HepG2 (cell line): ENCODE data around the gene ZNF17. TPM values are rescaled to one million over a fixed set of nuclear protein-coding genes. Genes with fewer than 3 reads are reported as not detected.

Source experiments
- AHR ChIP-seq: IDR thresholded peaks from 2 replicates; pipeline ENCODE4 v1.6.1; 2018; ENCODE audit warnings: missing genetic modification reagents, missing compliant biosample characterization
- BHLHE40 ChIP-seq: IDR thresholded peaks from 2 replicates; pipeline ENCODE4 v1.6.1; 2011; ENCODE audit warnings: low read length, improper control_type of control experiment
- BORCS8-MEF2B ChIP-seq: sonication (generic); formaldehyde crosslinking; IDR thresholded peaks from 2 replicates; pipeline ENCODE4 v1.8.0; 2022; ENCODE audit warnings: mild to moderate bottlenecking, missing genetic modification reagents
- CREB1 ChIP-seq, 2 experiments: fragments of 450-650 bp in 1 of 2; IDR thresholded peaks; 2 replicates each; pipeline ENCODE4 v1.6.1; 2016 to 2017; ENCODE audit warnings: control low read depth in 1 of 2, mild to moderate bottlenecking in 1 of 2, missing compliant biosample characterization in 1 of 2, missing genetic modification characterization in 1 of 2
- HNRNPLL ChIP-seq: fragments of 200-400 bp; formaldehyde crosslinking; IDR thresholded peaks from 2 replicates; pipeline ENCODE4 v1.6.1; 2017; ENCODE audit warnings: mild to moderate bottlenecking, low read depth, low read length; ENCODE audit not compliant: poor library complexity, severe bottlenecking
- KDM1A ChIP-seq: IDR thresholded peaks from 2 replicates; pipeline ENCODE4 v1.6.1; 2016; ENCODE audit warnings: missing compliant biosample characterization
- NFKBIZ ChIP-seq: IDR thresholded peaks from 2 replicates; pipeline ENCODE4 v1.6.1; 2018; ENCODE audit warnings: missing genetic modification reagents, missing compliant biosample characterization
- TRIM24 ChIP-seq: sonication (generic); formaldehyde crosslinking; IDR thresholded peaks from 2 replicates; pipeline ENCODE4 v1.8.0; 2022; ENCODE audit warnings: mild to moderate bottlenecking, missing genetic modification reagents
- ZNF468 ChIP-seq: sonication (generic); formaldehyde crosslinking; IDR thresholded peaks from 2 replicates; pipeline ENCODE4 v1.8.0; 2022; ENCODE audit warnings: mild to moderate bottlenecking, moderate library complexity, missing genetic modification reagents
- ZNF782 ChIP-seq: sonication (generic); formaldehyde crosslinking; IDR thresholded peaks from 2 replicates; pipeline ENCODE4 v1.4.0; 2020; ENCODE audit warnings: missing genetic modification reagents, mild to moderate bottlenecking, borderline replicate concordance
- polyA plus RNA-seq, 8 experiments: library from polyadenylated mRNA; depleted of rRNA in 3 of 8; stranded (reverse) in 7 of 8; unstranded in 1 of 8; fragments of >200 nt; fragmentation: Illumina TruSeq in 4 of 8; extraction: Trizol in 4 of 8; gene quantifications; 2 replicates each; pipeline versions ENCODE4 v1.2.1 to v1.2.3, GENCODE V29; 2011 to 2016; ENCODE audit warnings: low read depth in 4 of 8, missing spikeins in 1 of 8, mixed read lengths in 1 of 8; ENCODE audit not compliant: insufficient read depth in 1 of 8
- total RNA-seq, 5 experiments: library from RNA; depleted of rRNA; stranded (reverse); fragments of >200 nt; fragmentation: Illumina TruSeq; extraction: Trizol; gene quantifications; 2 replicates each; pipeline ENCODE4 v1.2.3, GENCODE V29; 2016; ENCODE audit warnings: low read depth in 1 of 5
- TF ChIP-seq, protein P1 (sequence below): sonication (generic); formaldehyde crosslinking; IDR thresholded peaks from 2 replicates; pipeline ENCODE4 v1.8.0; 2022; ENCODE audit warnings: mild to moderate bottlenecking, missing genetic modification reagents
- TF ChIP-seq, protein P2 (sequence below): sonication (generic); formaldehyde crosslinking; IDR thresholded peaks from 2 replicates; pipeline ENCODE4 v1.5.0; 2020; ENCODE audit warnings: missing genetic modification reagents, mild to moderate bottlenecking, borderline replicate concordance
- TF ChIP-seq, protein P3 (sequence below): sonication (generic); formaldehyde crosslinking; IDR thresholded peaks from 2 replicates; pipeline ENCODE4 v1.5.0; 2020; ENCODE audit warnings: mild to moderate bottlenecking, missing genetic modification reagents, moderate library complexity
- TF ChIP-seq, protein P4 (sequence below): sonication (generic); formaldehyde crosslinking; IDR thresholded peaks from 2 replicates; pipeline ENCODE4; 2020; ENCODE audit warnings: missing genetic modification reagents, mild to moderate bottlenecking, borderline replicate concordance

Gene ZNF17
- total and polyA plus RNA-seq, 2 of the 13 experiments (the other 11 are each of a cell fraction or from before 2014, with no cell fraction given): 3.7 to 10.1 TPM

DNA sequence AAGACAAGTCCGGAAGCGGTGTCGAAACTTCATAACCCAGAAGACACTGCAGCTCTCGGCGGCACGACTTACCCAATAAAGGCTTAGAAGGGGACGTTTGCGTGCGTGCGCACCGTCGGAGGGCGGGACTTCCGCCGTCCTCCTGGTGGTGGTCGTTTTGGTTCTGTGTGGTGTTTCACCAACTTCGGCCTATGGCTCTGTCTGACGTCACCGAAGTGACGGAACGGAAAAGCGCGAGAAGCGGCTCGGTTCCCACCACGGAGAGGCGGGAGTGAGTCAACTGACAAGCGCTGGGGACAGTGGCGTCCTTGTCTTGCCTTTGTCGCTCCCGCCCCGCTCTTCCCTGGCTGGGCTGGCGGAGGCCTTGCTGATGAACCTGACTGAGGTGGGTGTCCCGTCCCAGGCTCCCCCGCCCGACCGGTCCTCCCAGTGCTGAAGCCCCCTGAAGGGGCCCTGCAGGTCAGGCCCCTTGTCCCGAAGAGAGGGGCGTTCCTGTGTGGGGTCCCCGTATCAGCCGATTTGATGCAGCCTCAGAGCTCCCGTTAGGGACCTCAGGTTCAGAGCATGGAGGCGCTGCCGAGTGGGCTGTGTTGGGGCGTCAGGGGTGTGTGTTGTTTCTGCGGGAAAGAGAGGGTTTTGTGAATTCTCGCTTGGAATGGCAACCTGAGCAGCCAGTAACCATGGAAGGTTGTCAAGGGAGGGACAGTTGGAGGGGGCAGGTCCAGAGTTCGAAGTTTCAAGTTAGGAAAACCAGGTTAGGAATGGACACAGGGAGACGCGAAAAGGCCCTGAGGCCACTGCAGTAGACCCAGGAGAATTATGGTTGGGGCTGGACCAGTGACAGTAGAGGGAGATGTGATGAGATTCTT is 21.0 kb upstream of the ZNF17 start, which contains the start of gene ZNF548 (continued):
- TF ChIP-seq, protein P1, sequence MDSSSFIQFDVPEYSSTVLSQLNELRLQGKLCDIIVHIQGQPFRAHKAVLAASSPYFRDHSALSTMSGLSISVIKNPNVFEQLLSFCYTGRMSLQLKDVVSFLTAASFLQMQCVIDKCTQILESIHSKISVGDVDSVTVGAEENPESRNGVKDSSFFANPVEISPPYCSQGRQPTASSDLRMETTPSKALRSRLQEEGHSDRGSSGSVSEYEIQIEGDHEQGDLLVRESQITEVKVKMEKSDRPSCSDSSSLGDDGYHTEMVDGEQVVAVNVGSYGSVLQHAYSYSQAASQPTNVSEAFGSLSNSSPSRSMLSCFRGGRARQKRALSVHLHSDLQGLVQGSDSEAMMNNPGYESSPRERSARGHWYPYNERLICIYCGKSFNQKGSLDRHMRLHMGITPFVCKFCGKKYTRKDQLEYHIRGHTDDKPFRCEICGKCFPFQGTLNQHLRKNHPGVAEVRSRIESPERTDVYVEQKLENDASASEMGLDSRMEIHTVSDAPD (CRISPR knock-in tag): peak; percentile 99
- TF ChIP-seq HNRNPLL (peak; percentile 68), KDM1A (CRISPR knock-in tag) (peak; percentile 81), ZNF782 (0 out of 2 replicates have a peak, but pooled peaks have one; percentile 45), BHLHE40 (0 out of 2 replicates have a peak, but pooled peaks have one; percentile 7), ZNF468 (CRISPR knock-in tag) (no peak), AHR (CRISPR knock-in tag) (0 out of 2 replicates have a peak, but pooled peaks have one; percentile 31), CREB1 (IDR thresholded peaks at IDR 0.05) (peak; percentile 99), CREB1 (CRISPR knock-in tag; IDR thresholded peaks at IDR 0.05) (peak; percentile 97), BORCS8-MEF2B (0 out of 2 replicates have a peak, but pooled peaks have one; percentile 52), NFKBIZ (CRISPR knock-in tag) (no peak; the same call in 1 of the 2 replicates), TRIM24 (CRISPR knock-in tag) (no peak)
- TF ChIP-seq, protein P2, sequence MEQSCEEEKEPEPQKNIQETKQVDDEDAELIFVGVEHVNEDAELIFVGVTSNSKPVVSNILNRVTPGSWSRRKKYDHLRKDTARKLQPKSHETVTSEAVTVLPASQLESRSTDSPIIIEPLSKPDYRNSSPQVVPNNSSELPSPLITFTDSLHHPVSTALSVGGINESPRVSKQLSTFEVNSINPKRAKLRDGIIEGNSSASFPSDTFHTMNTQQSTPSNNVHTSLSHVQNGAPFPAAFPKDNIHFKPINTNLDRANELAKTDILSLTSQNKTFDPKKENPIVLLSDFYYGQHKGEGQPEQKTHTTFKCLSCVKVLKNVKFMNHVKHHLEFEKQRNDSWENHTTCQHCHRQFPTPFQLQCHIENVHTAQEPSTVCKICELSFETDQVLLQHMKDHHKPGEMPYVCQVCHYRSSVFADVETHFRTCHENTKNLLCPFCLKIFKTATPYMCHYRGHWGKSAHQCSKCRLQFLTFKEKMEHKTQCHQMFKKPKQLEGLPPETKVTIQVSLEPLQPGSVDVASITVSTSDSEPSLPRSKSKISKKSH: peak; percentile 90
- TF ChIP-seq, protein P3, sequence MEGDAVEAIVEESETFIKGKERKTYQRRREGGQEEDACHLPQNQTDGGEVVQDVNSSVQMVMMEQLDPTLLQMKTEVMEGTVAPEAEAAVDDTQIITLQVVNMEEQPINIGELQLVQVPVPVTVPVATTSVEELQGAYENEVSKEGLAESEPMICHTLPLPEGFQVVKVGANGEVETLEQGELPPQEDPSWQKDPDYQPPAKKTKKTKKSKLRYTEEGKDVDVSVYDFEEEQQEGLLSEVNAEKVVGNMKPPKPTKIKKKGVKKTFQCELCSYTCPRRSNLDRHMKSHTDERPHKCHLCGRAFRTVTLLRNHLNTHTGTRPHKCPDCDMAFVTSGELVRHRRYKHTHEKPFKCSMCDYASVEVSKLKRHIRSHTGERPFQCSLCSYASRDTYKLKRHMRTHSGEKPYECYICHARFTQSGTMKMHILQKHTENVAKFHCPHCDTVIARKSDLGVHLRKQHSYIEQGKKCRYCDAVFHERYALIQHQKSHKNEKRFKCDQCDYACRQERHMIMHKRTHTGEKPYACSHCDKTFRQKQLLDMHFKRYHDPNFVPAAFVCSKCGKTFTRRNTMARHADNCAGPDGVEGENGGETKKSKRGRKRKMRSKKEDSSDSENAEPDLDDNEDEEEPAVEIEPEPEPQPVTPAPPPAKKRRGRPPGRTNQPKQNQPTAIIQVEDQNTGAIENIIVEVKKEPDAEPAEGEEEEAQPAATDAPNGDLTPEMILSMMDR (CRISPR knock-in tag): peak; percentile 63
- TF ChIP-seq, protein P4, sequence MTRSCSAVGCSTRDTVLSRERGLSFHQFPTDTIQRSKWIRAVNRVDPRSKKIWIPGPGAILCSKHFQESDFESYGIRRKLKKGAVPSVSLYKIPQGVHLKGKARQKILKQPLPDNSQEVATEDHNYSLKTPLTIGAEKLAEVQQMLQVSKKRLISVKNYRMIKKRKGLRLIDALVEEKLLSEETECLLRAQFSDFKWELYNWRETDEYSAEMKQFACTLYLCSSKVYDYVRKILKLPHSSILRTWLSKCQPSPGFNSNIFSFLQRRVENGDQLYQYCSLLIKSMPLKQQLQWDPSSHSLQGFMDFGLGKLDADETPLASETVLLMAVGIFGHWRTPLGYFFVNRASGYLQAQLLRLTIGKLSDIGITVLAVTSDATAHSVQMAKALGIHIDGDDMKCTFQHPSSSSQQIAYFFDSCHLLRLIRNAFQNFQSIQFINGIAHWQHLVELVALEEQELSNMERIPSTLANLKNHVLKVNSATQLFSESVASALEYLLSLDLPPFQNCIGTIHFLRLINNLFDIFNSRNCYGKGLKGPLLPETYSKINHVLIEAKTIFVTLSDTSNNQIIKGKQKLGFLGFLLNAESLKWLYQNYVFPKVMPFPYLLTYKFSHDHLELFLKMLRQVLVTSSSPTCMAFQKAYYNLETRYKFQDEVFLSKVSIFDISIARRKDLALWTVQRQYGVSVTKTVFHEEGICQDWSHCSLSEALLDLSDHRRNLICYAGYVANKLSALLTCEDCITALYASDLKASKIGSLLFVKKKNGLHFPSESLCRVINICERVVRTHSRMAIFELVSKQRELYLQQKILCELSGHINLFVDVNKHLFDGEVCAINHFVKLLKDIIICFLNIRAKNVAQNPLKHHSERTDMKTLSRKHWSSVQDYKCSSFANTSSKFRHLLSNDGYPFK: peak; percentile 77; the same call in 1 of the 2 replicates
